Peyer's patch (tissue), 4 donors: ENCODE data around the gene ACOT7. TPM values are rescaled to one million over a fixed set of nuclear protein-coding genes. Genes with fewer than 3 reads are reported as not detected.

Experiments used
- DNase-seq, 3 donors: peaks; one replicate each; pipeline ENCODE4 v3.0.0-alpha.2; 2017 to 2019
- H3K27ac ChIP-seq, 4 donors: fragments of 200-600 bp; sonication (generic); one replicate each; pipeline ENCODE4 v1.5.1; 2016 to 2019
- H3K27me3 ChIP-seq, 2 donors: fragments of 200-600 bp; sonication (generic); one replicate each; pipeline ENCODE4 v1.5.1; 2019
- H3K36me3 ChIP-seq, 3 donors: fragments of 200-600 bp; sonication (generic); one replicate each; pipeline ENCODE4 v1.5.1; 2016 to 2019
- H3K4me1 ChIP-seq, 4 donors: fragments of 200-600 bp; sonication (generic); one replicate each; pipeline ENCODE4 v1.5.1; 2016 to 2019
- H3K4me3 ChIP-seq, 4 donors: fragments of 200-600 bp; sonication (generic); 1 replicate in 3 of 4; 2 replicates in 1 of 4; pipeline ENCODE4 v1.5.1; 2016 to 2019; ENCODE audit warnings: mild to moderate bottlenecking in 1 of 4
- H3K9me3 ChIP-seq, 4 donors: fragments of 200-600 bp; sonication (generic); one replicate each; pipeline ENCODE4 v1.5.1; 2016 to 2019; ENCODE audit warnings: mild to moderate bottlenecking in 1 of 4
- POLR2A ChIP-seq, 2 donors: fragments of 450-650 bp; IDR thresholded peaks; one replicate each; pipeline ENCODE4 v1.5.1; 2017; ENCODE audit warnings: antibody characterized with exemption in 2 of 2, mild to moderate bottlenecking in 2 of 2, moderate library complexity in 2 of 2
- total RNA-seq, 4 donors: library from RNA; depleted of rRNA; stranded (reverse); fragments of >200 nt; gene quantifications; one replicate each; pipeline ENCODE4 v1.1.0, GENCODE V29; 2016
- TF ChIP-seq, protein P1 (sequence below), 6 experiments: fragments of 450-650 bp in 4 of 6; fragments of 200-600 bp in 2 of 6; sonication (generic) in 1 of 6; IDR thresholded peaks; one replicate each; pipeline ENCODE4 v1.5.1; 2017 to 2019; ENCODE audit warnings: antibody characterized with exemption in 6 of 6, mild to moderate bottlenecking in 3 of 6, moderate library complexity in 1 of 6

ACOT7 gene
- total RNA-seq, 4 donors from 2014 or later: 38.4 to 93.2 (median 67.1) TPM

DNA sequence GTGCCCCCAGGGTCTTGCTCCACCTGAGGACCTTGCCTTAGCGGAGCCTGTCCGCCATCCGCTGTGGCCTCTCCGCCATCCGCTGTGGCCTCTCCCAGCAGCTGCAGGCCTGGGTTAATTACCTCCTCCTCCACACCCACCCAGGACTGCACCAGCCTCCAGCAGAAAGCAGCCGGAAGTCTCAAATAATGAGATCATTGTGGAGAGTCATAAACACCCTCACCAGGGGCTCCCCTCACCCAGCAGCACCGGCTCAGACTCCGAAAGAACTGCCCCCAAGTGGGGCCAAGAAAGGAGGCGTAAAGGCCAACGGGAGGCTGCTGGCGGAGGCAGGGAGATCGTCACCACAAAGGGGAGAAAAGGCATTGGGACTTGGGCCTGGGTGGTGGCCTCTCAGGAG is 122.0 kb downstream of the ACOT7 start:
- peak overlapping the region in 3 of 4 donors; percentile 51 to 77 (median 69) for H3K27ac ChIP-seq
- H3K4me3 ChIP-seq: no peak overlapping the region
- TF ChIP-seq, protein P1, sequence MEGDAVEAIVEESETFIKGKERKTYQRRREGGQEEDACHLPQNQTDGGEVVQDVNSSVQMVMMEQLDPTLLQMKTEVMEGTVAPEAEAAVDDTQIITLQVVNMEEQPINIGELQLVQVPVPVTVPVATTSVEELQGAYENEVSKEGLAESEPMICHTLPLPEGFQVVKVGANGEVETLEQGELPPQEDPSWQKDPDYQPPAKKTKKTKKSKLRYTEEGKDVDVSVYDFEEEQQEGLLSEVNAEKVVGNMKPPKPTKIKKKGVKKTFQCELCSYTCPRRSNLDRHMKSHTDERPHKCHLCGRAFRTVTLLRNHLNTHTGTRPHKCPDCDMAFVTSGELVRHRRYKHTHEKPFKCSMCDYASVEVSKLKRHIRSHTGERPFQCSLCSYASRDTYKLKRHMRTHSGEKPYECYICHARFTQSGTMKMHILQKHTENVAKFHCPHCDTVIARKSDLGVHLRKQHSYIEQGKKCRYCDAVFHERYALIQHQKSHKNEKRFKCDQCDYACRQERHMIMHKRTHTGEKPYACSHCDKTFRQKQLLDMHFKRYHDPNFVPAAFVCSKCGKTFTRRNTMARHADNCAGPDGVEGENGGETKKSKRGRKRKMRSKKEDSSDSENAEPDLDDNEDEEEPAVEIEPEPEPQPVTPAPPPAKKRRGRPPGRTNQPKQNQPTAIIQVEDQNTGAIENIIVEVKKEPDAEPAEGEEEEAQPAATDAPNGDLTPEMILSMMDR (IDR thresholded peaks at IDR 0.05): no peak
- TF ChIP-seq POLR2A (IDR thresholded peaks at IDR 0.05): peak in 1 of 2 donors; percentile 56
- no peaks in the 10 kb centered on the region for H3K9me3 ChIP-seq
- H3K4me1 ChIP-seq: peaks cover 0 to 56% (median 3%) of the 10 kb centered on the region in 4 donors
- peak in 1 of 3 donors; percentile 62 for DNase-seq
- no peaks in the 10 kb centered on the region for H3K36me3 ChIP-seq
- no peaks in the 10 kb centered on the region for H3K27me3 ChIP-seq

DNA sequence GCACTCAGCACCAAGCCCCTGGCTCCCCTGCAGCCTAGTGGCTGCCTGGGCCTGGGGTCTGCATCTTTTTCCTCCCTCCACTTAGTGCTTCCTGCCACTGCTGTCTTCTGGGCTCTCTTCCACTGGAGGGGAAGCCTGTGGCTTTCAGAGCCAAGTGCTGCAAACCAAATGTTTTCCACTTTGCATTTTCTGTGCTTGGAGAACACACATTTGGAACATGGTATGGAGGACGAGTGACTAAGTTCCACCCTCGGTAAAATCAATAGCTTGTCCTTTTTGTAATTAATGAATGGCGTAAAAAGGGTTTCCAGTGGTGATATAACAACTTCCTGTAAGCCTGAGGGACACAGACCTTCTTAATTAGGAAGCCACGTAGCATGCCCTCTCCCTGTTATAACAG is 122.6 kb downstream of the ACOT7 start:
- no peak overlapping the region for H3K4me3 ChIP-seq
- no peaks in the 10 kb centered on the region for H3K27me3 ChIP-seq
- H3K27ac ChIP-seq: peak overlapping the region in 3 of 4 donors; percentile 63 to 77 (median 69)
- H3K4me1 ChIP-seq: peaks cover 0 to 51% (median 3%) of the 10 kb centered on the region in 4 donors
- no peaks in the 10 kb centered on the region for H3K36me3 ChIP-seq
- TF ChIP-seq, protein P1 (IDR thresholded peaks at IDR 0.05): no peak
- no peak for TF ChIP-seq POLR2A (IDR thresholded peaks at IDR 0.05)
- no peaks in the 10 kb centered on the region for H3K9me3 ChIP-seq
- DNase-seq: no peak

DNA sequence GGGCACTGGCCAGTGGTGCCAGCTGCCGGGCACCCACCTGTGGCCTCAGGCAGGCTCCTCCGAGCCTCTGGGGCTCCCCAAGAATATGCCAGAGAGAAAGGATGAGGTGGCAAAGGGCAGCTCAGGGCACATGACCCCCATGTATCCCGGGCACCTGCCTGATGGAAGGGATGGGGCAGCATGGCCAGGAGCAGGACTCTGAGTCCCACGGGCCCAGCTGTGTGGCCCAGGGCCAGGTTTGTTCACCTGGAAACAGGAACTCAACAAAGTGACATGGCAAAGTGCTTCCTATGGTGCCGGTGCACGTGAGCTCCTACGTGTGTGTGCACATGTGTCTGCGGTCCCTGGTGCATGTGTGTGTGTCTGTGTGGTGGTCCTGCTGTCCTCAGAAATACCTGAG is 123.2 kb downstream of the ACOT7 start:
- Histone ChIP-seq H3K9me3 (no peaks in the 10 kb centered on the region), H3K4me3 (no peak overlapping the region), H3K27ac (peak overlapping the region in 3 of 4 donors; percentile 63 to 77 (median 69)), H3K36me3 (no peaks in the 10 kb centered on the region), H3K4me1 (peaks cover 0 to 48% (median 3%) of the 10 kb centered on the region in 4 donors), H3K27me3 (no peaks in the 10 kb centered on the region)
- DNase-seq: peak in 1 of 3 donors; percentile 77
- TF ChIP-seq POLR2A (IDR thresholded peaks at IDR 0.05): no peak
- TF ChIP-seq, protein P1 (IDR thresholded peaks at IDR 0.05): no peak

DNA sequence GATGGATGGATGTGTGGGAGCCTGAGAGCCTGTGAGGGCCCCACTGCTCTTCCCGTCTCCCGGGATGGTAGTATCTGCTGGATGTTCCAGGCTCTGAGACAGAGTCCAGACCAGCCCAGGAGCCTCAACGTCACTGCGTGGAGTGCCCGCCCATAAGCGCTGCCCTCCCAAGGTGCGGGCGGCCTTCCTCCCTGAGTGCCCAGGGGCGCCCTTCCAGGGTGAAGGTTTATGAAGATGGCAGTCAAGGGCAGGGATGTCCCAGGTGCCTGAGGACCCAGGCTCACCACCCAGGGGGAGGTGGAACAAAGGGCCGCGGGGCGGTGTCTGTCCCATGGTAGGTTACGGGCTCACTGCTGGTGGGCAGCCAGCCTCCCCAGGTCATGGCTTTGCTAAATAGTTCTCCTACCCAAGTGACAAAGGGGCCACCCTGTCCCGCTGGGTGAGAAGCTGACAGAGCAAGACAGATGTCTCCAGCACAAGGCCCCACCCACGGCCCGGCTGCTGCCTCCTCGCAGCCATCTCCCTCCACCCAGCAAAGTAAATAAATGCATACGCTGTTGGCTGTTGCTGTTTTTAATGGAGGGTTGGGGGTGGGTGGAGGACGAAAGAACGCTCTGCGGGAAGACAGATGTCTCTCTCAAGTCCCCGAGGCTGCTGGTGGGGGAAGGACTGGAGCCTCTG is 123.7 kb downstream of the ACOT7 start:
- Histone ChIP-seq H3K36me3 (no peaks in the 10 kb centered on the region), H3K4me3 (no peak overlapping the region), H3K27ac (peak overlapping the region in 3 of 4 donors; percentile 36 to 77 (median 69)), H3K9me3 (no peaks in the 10 kb centered on the region), H3K27me3 (no peaks in the 10 kb centered on the region), H3K4me1 (peaks cover 0 to 48% (median 3%) of the 10 kb centered on the region in 4 donors)
- TF ChIP-seq, protein P1 (IDR thresholded peaks at IDR 0.05): no peak
- TF ChIP-seq POLR2A (IDR thresholded peaks at IDR 0.05): peak in 1 of 2 donors; percentile 50
- peak in 2 of 3 donors; percentile 73 to 82 for DNase-seq

DNA sequence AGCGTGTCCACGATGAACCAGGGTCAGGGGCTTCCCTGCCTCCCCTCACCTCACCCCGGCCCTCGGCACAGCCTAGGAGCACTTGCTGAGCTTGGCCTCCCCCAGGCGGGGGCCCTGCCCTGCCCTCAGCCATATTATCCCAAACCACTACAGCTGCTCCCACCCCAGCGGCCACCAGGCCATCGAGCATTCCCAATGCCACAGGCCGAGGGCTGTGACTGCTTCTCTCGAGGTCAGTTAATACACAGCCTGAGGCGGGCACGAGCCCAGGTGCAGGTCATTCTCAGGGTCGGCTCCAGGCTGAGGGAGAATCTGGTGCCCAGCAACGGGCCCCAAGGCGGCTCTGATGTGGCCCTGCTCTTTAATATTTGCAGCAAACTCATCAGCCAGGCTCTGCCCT is 124.3 kb downstream of the ACOT7 start:
- Histone ChIP-seq H3K27me3 (no peaks in the 10 kb centered on the region), H3K9me3 (no peaks in the 10 kb centered on the region), H3K4me3 (no peak overlapping the region), H3K4me1 (peaks cover 0 to 48% (median 3%) of the 10 kb centered on the region in 4 donors), H3K36me3 (no peaks in the 10 kb centered on the region), H3K27ac (peak overlapping the region in 3 of 4 donors; percentile 18 to 77 (median 69))
- no peak for DNase-seq
- no peak for TF ChIP-seq POLR2A (IDR thresholded peaks at IDR 0.05)
- TF ChIP-seq, protein P1 (IDR thresholded peaks at IDR 0.05): no peak
